H1 (cell line): ENCODE data around the gene ST6GALNAC4. TPM values are rescaled to one million over a fixed set of nuclear protein-coding genes. Genes with fewer than 3 reads are reported as not detected.

Source experiments
- CTCF ChIA-PET: fragments of 300-600 bp; sonication (Branson Sonifier 250); formaldehyde crosslinking; loops from one replicate; lab custom pipeline; 2021; ENCODE audit not compliant: partially characterized antibody; lab: Charles Lee
- POLR2A ChIA-PET: fragments of 300-600 bp; sonication (Branson Sonifier 250); formaldehyde crosslinking; loops from one replicate; lab custom pipeline; 2021; ENCODE audit warnings: inconsistent platforms; ENCODE audit not compliant: partially characterized antibody; lab: Charles Lee
- DNase-seq, 2 experiments: peaks; one replicate each; pipeline versions ENCODE4 v3.0.0 to v3.0.0-alpha.2; 2010 to 2022; ENCODE audit warnings: low spot score in 2 of 2, low read depth in 1 of 2, mixed read lengths in 1 of 2
- FAIRE-seq: peaks from 2 replicates; lab custom pipeline; 2011; peaks lifted over from hg19 to GRCh38; lab: Jason Lieb, UNC
- H2AFZ ChIP-seq: 2 replicates; pipeline ENCODE4 v1.8.1; 2012; ENCODE audit warnings: low read length, inconsistent platforms
- H2AK5ac ChIP-seq: 2 replicates; pipeline ENCODE4 v1.6.1; 2013; ENCODE audit warnings: low read depth, low read length
- H2BK120ac ChIP-seq: replicated peaks from 2 replicates; pipeline ENCODE3; 2013; ENCODE audit warnings: low read depth, low read length, inconsistent platforms
- H2BK12ac ChIP-seq: 2 replicates; pipeline ENCODE4 v1.6.1; 2013; ENCODE audit warnings: low read depth, low read length
- H2BK15ac ChIP-seq: 2 replicates; pipeline ENCODE4 v1.6.1; 2013; ENCODE audit warnings: low read length
- H2BK20ac ChIP-seq: 2 replicates; pipeline ENCODE4 v1.6.1; 2013; ENCODE audit warnings: low read length
- H2BK5ac ChIP-seq: 2 replicates; pipeline ENCODE4 v1.6.1; 2013; ENCODE audit warnings: low read depth, low read length
- H3K14ac ChIP-seq: 2 replicates; pipeline ENCODE4 v1.6.1; 2013; ENCODE audit warnings: inconsistent platforms; ENCODE audit not compliant: insufficient read length
- H3K18ac ChIP-seq: 2 replicates; pipeline ENCODE4 v1.6.1; 2013; ENCODE audit warnings: low read length; ENCODE audit errors: extremely low read depth
- H3K23ac ChIP-seq: 2 replicates; pipeline ENCODE4 v1.6.1; 2013; ENCODE audit warnings: inconsistent platforms; ENCODE audit not compliant: insufficient read length
- H3K23me2 ChIP-seq: 2 replicates; pipeline ENCODE4 v1.6.1; 2013; ENCODE audit warnings: low read depth, low read length
- H3K27ac ChIP-seq: 2 replicates; pipeline ENCODE4 v1.6.1; 2011; ENCODE audit warnings: low read depth, low read length, inconsistent platforms
- H3K27me3 ChIP-seq, 4 experiments: replicated peaks in 1 of 4; 1 replicate in 1 of 4; 2 replicates in 3 of 4; pipeline versions ENCODE4 v1.6.1 to v1.8.1; 2011 to 2013; ENCODE audit warnings: low read length in 3 of 4, mild to moderate bottlenecking in 3 of 4, inconsistent platforms in 2 of 4, mixed read lengths in 2 of 4, moderate library complexity in 1 of 4; ENCODE audit not compliant: control insufficient read depth in 3 of 4, insufficient read depth in 3 of 4; ENCODE audit errors: extremely low read depth in 1 of 4
- H3K36me3 ChIP-seq, 4 experiments: 2 replicates each; pipeline versions ENCODE4 v1.6.1 to v1.8.1; 2011 to 2013; ENCODE audit warnings: mild to moderate bottlenecking in 4 of 4, low read length in 3 of 4, moderate library complexity in 2 of 4, control low read depth in 1 of 4, inconsistent platforms in 1 of 4; ENCODE audit not compliant: insufficient read depth in 4 of 4, control insufficient read depth in 2 of 4
- H3K4ac ChIP-seq: replicated peaks from 2 replicates; pipeline ENCODE3; 2013; ENCODE audit warnings: low read length, low read depth, mixed read lengths, inconsistent platforms; ENCODE audit not compliant: insufficient read length
- H3K4me1 ChIP-seq, 4 experiments: replicated peaks in 1 of 4; 1 replicate in 1 of 4; 2 replicates in 3 of 4; pipeline versions ENCODE4 v1.6.1 to v1.8.1; 2011 to 2013; ENCODE audit warnings: low read length in 3 of 4, inconsistent platforms in 2 of 4, mixed read lengths in 1 of 4; ENCODE audit not compliant: insufficient read depth in 4 of 4, control insufficient read depth in 3 of 4
- H3K4me2 ChIP-seq, 2 experiments: 2 replicates each; pipeline versions ENCODE4 v1.6.1 to v1.8.1; 2011 to 2013; ENCODE audit warnings: low read depth in 2 of 2, low read length in 2 of 2, control low read depth in 1 of 2, inconsistent platforms in 1 of 2, mild to moderate bottlenecking in 1 of 2; ENCODE audit not compliant: insufficient read depth in 1 of 2
- H3K4me3 ChIP-seq, 4 experiments: fragments of 200-600, 300-600 bp in 1 of 4; sonication (generic), shearing (Covaris generic), sonication (Bioruptor Twin) in 1 of 4; 2 replicates each; pipeline versions ENCODE4 v1.5.1 to v1.8.1; 2011 to 2016; ENCODE audit warnings: low read length in 4 of 4, low read depth in 3 of 4, control low read depth in 2 of 4, inconsistent platforms in 2 of 4, mild to moderate bottlenecking in 2 of 4, mixed read lengths in 1 of 4, moderate library complexity in 1 of 4; ENCODE audit not compliant: insufficient read depth in 2 of 4; ENCODE audit errors: extremely low read depth in 1 of 4
- H3K56ac ChIP-seq: replicated peaks from 2 replicates; pipeline ENCODE3; 2013; ENCODE audit warnings: low read depth, mild to moderate bottlenecking, mixed read lengths, low read length, inconsistent platforms; ENCODE audit not compliant: insufficient read length
- H3K79me1 ChIP-seq: 2 replicates; pipeline ENCODE4 v1.6.1; 2013; ENCODE audit warnings: low read depth, low read length, control low read depth
- H3K79me2 ChIP-seq, 2 experiments: 2 replicates each; pipeline versions ENCODE4 v1.6.1 to v1.8.1; 2012 to 2013; ENCODE audit warnings: low read length in 2 of 2, mild to moderate bottlenecking in 2 of 2, inconsistent platforms in 1 of 2; ENCODE audit not compliant: insufficient read depth in 2 of 2, control insufficient read depth in 1 of 2
- H3K9ac ChIP-seq, 4 experiments: replicated peaks in 1 of 4; 1 replicate in 1 of 4; 2 replicates in 3 of 4; pipeline versions ENCODE4 v1.6.1 to v1.8.1; 2011 to 2013; ENCODE audit warnings: low read depth in 3 of 4, low read length in 3 of 4, control low read depth in 2 of 4, mild to moderate bottlenecking in 2 of 4, moderate library complexity in 2 of 4, inconsistent platforms in 1 of 4; ENCODE audit errors: extremely low read depth in 1 of 4
- H3K9me3 ChIP-seq, 2 experiments: 2 replicates each; pipeline versions ENCODE4 v1.6.1 to v1.8.1; 2012 to 2013; ENCODE audit warnings: mild to moderate bottlenecking in 2 of 2, moderate library complexity in 2 of 2, control low read depth in 1 of 2, inconsistent platforms in 1 of 2, low read depth in 1 of 2, low read length in 1 of 2, mixed read lengths in 1 of 2; ENCODE audit not compliant: insufficient read depth in 2 of 2
- H4K20me1 ChIP-seq, 2 experiments: replicated peaks in 1 of 2; 2 replicates each; pipeline versions ENCODE3 to v1.8.1; 2011 to 2013; ENCODE audit warnings: inconsistent platforms in 2 of 2, low read length in 2 of 2, mild to moderate bottlenecking in 1 of 2; ENCODE audit not compliant: insufficient read depth in 2 of 2, control insufficient read depth in 1 of 2
- H4K5ac ChIP-seq: 2 replicates; pipeline ENCODE4 v1.6.1; 2013; ENCODE audit warnings: low read length, low read depth, mixed read lengths, inconsistent platforms; ENCODE audit not compliant: insufficient read length
- H4K8ac ChIP-seq: 2 replicates; pipeline ENCODE4 v1.8.0; 2013; ENCODE audit warnings: mild to moderate bottlenecking, moderate library complexity, low read length, inconsistent platforms; ENCODE audit not compliant: insufficient read depth; ENCODE audit errors: extremely low read depth
- H4K91ac ChIP-seq: replicated peaks from 2 replicates; pipeline ENCODE3; 2013; ENCODE audit warnings: low read length, mixed read lengths, inconsistent platforms; ENCODE audit not compliant: insufficient read length
- ATF2 ChIP-seq: IDR thresholded peaks from 2 replicates; pipeline ENCODE4 v1.6.1; 2012; ENCODE audit warnings: low read length, inconsistent platforms
- CHD1 ChIP-seq: IDR thresholded peaks from 2 replicates; pipeline ENCODE4 v1.6.1; 2012; ENCODE audit warnings: low read depth, low read length, improper control_type of control experiment
- EGR1 ChIP-seq: IDR thresholded peaks from 2 replicates; pipeline ENCODE4 v1.6.1; 2011; ENCODE audit warnings: low read depth, low read length, borderline replicate concordance
- GTF2F1 ChIP-seq: IDR thresholded peaks from 2 replicates; pipeline ENCODE4 v1.6.1; 2012; ENCODE audit warnings: low read depth, low read length, improper control_type of control experiment, borderline replicate concordance
- KDM1A ChIP-seq: fragments of 200-600, 300-600 bp; sonication (generic); IDR thresholded peaks from 2 replicates; pipeline ENCODE4 v1.7.1; 2016; ENCODE audit warnings: mild to moderate bottlenecking, low read length, borderline replicate concordance
- MAFK ChIP-seq: IDR thresholded peaks from 2 replicates; pipeline ENCODE4 v1.6.1; 2012; ENCODE audit warnings: low read depth, mild to moderate bottlenecking, improper control_type of control experiment, low read length
- MAX ChIP-seq: IDR thresholded peaks from 2 replicates; pipeline ENCODE4 v1.6.1; 2012; ENCODE audit warnings: inconsistent platforms
- RBBP5 ChIP-seq: IDR thresholded peaks from 2 replicates; pipeline ENCODE4 v1.7.1; 2012; ENCODE audit warnings: low read depth, mild to moderate bottlenecking, inconsistent platforms, low read length, moderate library complexity, borderline replicate concordance
- TCF12 ChIP-seq: IDR thresholded peaks from 2 replicates; pipeline ENCODE4 v1.6.1; 2011; ENCODE audit warnings: low read depth, mild to moderate bottlenecking, low read length
- WGBS, 2 experiments: shearing (Covaris generic) in 1 of 2; methylation state at CpG; one replicate each; pipeline versions ENCODE4 v1.1.6 to v1.1.7; 2013 to 2015; ENCODE audit warnings: low lambda C conversion rate in 2 of 2, mixed read lengths in 2 of 2, inconsistent platforms in 1 of 2, low coverage in 1 of 2, missing lambda C conversion rate in 1 of 2; ENCODE audit not compliant: insufficient replicate concordance in 2 of 2, insufficient coverage in 1 of 2, insufficient read length in 1 of 2; ENCODE audit errors: extremely low coverage in 1 of 2, missing lambda C conversion rate in 1 of 2; 5-methylcytosine and 5-hydroxymethylcytosine counted together
- polyA plus RNA-seq, 7 experiments: library from polyadenylated mRNA; depleted of rRNA in 3 of 7; stranded (reverse) in 5 of 7; unstranded in 2 of 7; fragments of >200 nt in 5 of 7; fragments of 200-250 nt in 2 of 7; gene quantifications; 1 replicate in 5 of 7; 2 replicates in 1 of 7; 4 replicates in 1 of 7; pipeline versions ENCODE4 v1.2.1 to v1.2.3, GENCODE V29; 2011 to 2013; ENCODE audit warnings: missing spikeins in 2 of 7, mixed read lengths in 2 of 7
- total RNA-seq: library from RNA; stranded (reverse); fragmentation: NEBNext Ultra II Directional; extraction: Animal tissue kit (Norgen Biotek cat#: 25700); gene quantifications from 2 replicates; pipeline ENCODE4 v1.2.1, GENCODE V29; 2021

Gene ST6GALNAC4
- total and polyA plus RNA-seq, 2 of the 8 experiments (the other 6 are each of a cell fraction or from before 2014, with no cell fraction given) = 21.8 to 34.1 TPM

- Histone ChIP-seq H3K4me2 (no peak overlapping the region), H3K4ac (no peak overlapping the region), H2BK12ac (no peak overlapping the region), H3K9me3 (no peaks in the 10 kb centered on the region), H4K8ac (no peak overlapping the region), H3K23me2 (peaks cover 1% of the 10 kb centered on the region; the same call in 1 of the 2 replicates), H3K27ac (no peak overlapping the region), H4K91ac (no peak overlapping the region), H3K9ac (no peak overlapping the region), H2AK5ac (no peak overlapping the region), H2BK15ac (no peak overlapping the region), H3K36me3 (no peaks in the 10 kb centered on the region), H2BK5ac (no peak overlapping the region), H2BK120ac (no peak overlapping the region), H3K4me3 (no peak overlapping the region), H3K18ac (no peak overlapping the region), H3K23ac (no peak overlapping the region), H2BK20ac (no peak overlapping the region), H3K14ac (no peak overlapping the region)
- POLR2A ChIA-PET = interaction anchor here (1.0 kb wide), 1 partner anchor 39 kb away, joined by 3 read pairs; no protein-coding TSS in a partner anchor
- DNase-seq = no peak
- no peak for TF ChIP-seq MAFK
- no peak for TF ChIP-seq EGR1
- no peak for TF ChIP-seq GTF2F1
- TF ChIP-seq MAX = no peak
- no peak for TF ChIP-seq CHD1
- TF ChIP-seq KDM1A = peak; percentile 59; the same call in 1 of the 2 replicates
- TF ChIP-seq TCF12 = no peak
- TF ChIP-seq RBBP5 = no peak
- TF ChIP-seq ATF2 = no peak
- TF ChIP-seq, all 59 proteins: peak for 1
- peaks cover 0 to 1% of the 10 kb centered on the region in 2 experiments for H4K20me1 ChIP-seq
- H3K56ac ChIP-seq = no peak overlapping the region
- no peak overlapping the region for H2AFZ ChIP-seq
- H3K4me1 ChIP-seq = no peaks in the 10 kb centered on the region; a peak in 1 of 7 replicates
- H4K5ac ChIP-seq = no peak overlapping the region
- no peaks in the 10 kb centered on the region; the same call in 1 of the 2 replicates for H3K79me1 ChIP-seq
- CTCF ChIA-PET = interaction anchor here (1.1 to 4.5 kb wide), 5 partner anchors 8 to 38 kb away, joined by 4 to 43 read pairs (median 10); partner anchors contain the start of gene ENG
- no peak for FAIRE-seq
- no peaks in the 10 kb centered on the region; a peak in 1 of 7 replicates for H3K27me3 ChIP-seq
- 92% methylated on average over 11 of the region's 11 CpGs; no CpG with 5 or more reads in 1 of the 2 experiments for WGBS, 2 experiments
- H3K79me2 ChIP-seq = no peaks in the 10 kb centered on the region
Observed at GRCh38 chr9:127860779-127861178, 56.1 kb downstream of the ST6GALNAC4 start.
